ENCODE results near the gene PLA2G12B. TPM values are rescaled to one million over a fixed set of nuclear protein-coding genes. Genes with fewer than 3 reads are reported as not detected.

PLA2G12B gene
- total RNA-seq, 4 donors from 2014 or later: 6.6 to 94.6 (median 68.1) TPM

- no peaks in the 10 kb centered on the region for H3K9me3 ChIP-seq
- peaks cover 0 to 20% (median 0%) of the 10 kb centered on the region in 3 donors for H3K36me3 ChIP-seq
- no peaks in the 10 kb centered on the region for H3K4me1 ChIP-seq
- no peak for TF ChIP-seq POLR2A (IDR thresholded peaks at IDR 0.05)
- TF ChIP-seq CTCF (IDR thresholded peaks at IDR 0.05): no peak
- H3K4me3 ChIP-seq: no peak overlapping the region
- no peaks in the 10 kb centered on the region for H3K27me3 ChIP-seq
- no peak for DNase-seq
- H3K27ac ChIP-seq: no peak overlapping the region
Observed at GRCh38 chr10:72888151-72888638, 66.4 kb downstream of the PLA2G12B start.

- no peak for DNase-seq
Observed at GRCh38 chr10:72887043-72887442, 67.6 kb downstream of the PLA2G12B start.

GRCh38 chr10:72886621-72887020 is 68.0 kb downstream of the PLA2G12B start:
- Histone ChIP-seq H3K4me3 (no peak overlapping the region), H3K27ac (no peak overlapping the region), H3K36me3 (peaks cover 0 to 20% (median 0%) of the 10 kb centered on the region in 3 donors), H3K9me3 (no peaks in the 10 kb centered on the region), H3K27me3 (no peaks in the 10 kb centered on the region), H3K4me1 (no peaks in the 10 kb centered on the region)
- TF ChIP-seq CTCF (IDR thresholded peaks at IDR 0.05) (no peak), POLR2A (IDR thresholded peaks at IDR 0.05) (no peak)
- no peak for DNase-seq

More at GRCh38 chr10:72887043-72887442, 67.6 kb downstream of the PLA2G12B start:
- Histone ChIP-seq H3K27ac (no peak overlapping the region), H3K27me3 (no peaks in the 10 kb centered on the region), H3K4me3 (no peak overlapping the region), H3K9me3 (no peaks in the 10 kb centered on the region), H3K36me3 (peaks cover 0 to 20% (median 0%) of the 10 kb centered on the region in 3 donors), H3K4me1 (no peaks in the 10 kb centered on the region)
- no peak for TF ChIP-seq CTCF (IDR thresholded peaks at IDR 0.05)
- TF ChIP-seq POLR2A (IDR thresholded peaks at IDR 0.05): no peak

- TF ChIP-seq POLR2A (IDR thresholded peaks at IDR 0.05) (no peak), CTCF (IDR thresholded peaks at IDR 0.05) (no peak)
- H3K27me3 ChIP-seq: no peaks in the 10 kb centered on the region
- no peaks in the 10 kb centered on the region for H3K9me3 ChIP-seq
- peaks cover 0 to 20% (median 0%) of the 10 kb centered on the region in 3 donors for H3K36me3 ChIP-seq
- H3K4me3 ChIP-seq: no peak overlapping the region
- no peak for DNase-seq
- H3K4me1 ChIP-seq: no peaks in the 10 kb centered on the region
- no peak overlapping the region for H3K27ac ChIP-seq
Observed at GRCh38 chr10:72885953-72886352, 68.7 kb downstream of the PLA2G12B start.

Other genes with a start within 250 kb of the PLA2G12B start
- under 1 TPM in 2 of 4 donors, not detected in 2; 0.40 to 0.76 TPM for gene OIT3, start 61.1 kb downstream of the PLA2G12B start, total RNA-seq
- 10 to 100 TPM; 13.9 to 19.0 (median 15.2) TPM for gene P4HA1, start 142.1 kb upstream of the PLA2G12B start, total RNA-seq
- gene NUDT13, start 155.6 kb upstream of the PLA2G12B start, total RNA-seq: 1 to 10 TPM; 1.9 to 4.0 (median 2.6) TPM
- gene ECD, start 213.2 kb upstream of the PLA2G12B start, total RNA-seq: 10 to 100 TPM; 22.9 to 57.8 (median 32.9) TPM
- 10 to 100 TPM in 2 of 4 donors, 1 to 10 TPM in 2; 7.4 to 21.6 (median 13.2) TPM for gene FAM149B1, start 213.3 kb upstream of the PLA2G12B start, total RNA-seq

Data from Peyer's patch (tissue), 4 donors.